ENCODE measurements around the gene CEP120.

Gene CEP120

DNA sequence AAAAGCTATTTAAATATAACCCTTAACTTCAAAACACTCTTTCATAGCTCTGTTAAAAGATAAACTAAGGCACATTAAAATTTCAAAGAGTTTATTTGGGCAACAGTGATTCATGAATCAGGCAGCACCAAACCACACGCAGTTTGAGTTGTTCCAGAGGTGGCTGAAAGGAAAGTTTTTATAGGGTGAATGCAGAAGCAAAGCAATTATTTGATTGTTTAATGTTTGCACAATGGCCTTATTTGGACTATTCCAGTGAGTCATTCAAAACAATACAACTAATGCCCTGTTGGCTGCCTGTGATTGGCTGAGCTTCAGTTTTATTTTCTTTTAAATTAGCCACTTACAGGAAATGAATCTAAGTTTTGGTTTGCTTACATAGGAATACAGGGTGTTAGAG lies 125.3 kb downstream of the CEP120 start:
- DNase-seq, result no peak

- no peak for DNase-seq
These were observed 125.9 kb downstream of the CEP120 start for GRCh38 chr5:123297198-123297831.

All from NCI-H1436 treated with DMSO at 0.1 percent for 48 hours (cell line).